Upper lobe of left lung (tissue), 4 donors: ENCODE measurements around the gene RNF13.

Experiments
- CTCF ChIP-seq, 6 experiments: fragments of 450-650 bp in 4 of 6; fragments of 200-600 bp in 2 of 6; sonication (generic) in 2 of 6; IDR thresholded peaks; one replicate each; pipeline ENCODE4 v1.5.1; 2016 to 2019; ENCODE audit warnings: antibody characterized with exemption in 6 of 6
- EP300 ChIP-seq, 4 donors: sonication (generic); formaldehyde crosslinking; IDR thresholded peaks; one replicate each; pipeline ENCODE4 v1.5.1; 2017; ENCODE audit warnings: antibody characterized with exemption in 4 of 4, control low read depth in 2 of 4
- POLR2A ChIP-seq, 4 donors: fragments of 450-650 bp; IDR thresholded peaks; one replicate each; pipeline ENCODE4 v1.5.1; 2016 to 2017; ENCODE audit warnings: antibody characterized with exemption in 4 of 4, mild to moderate bottlenecking in 2 of 4
- POLR2AphosphoS5 ChIP-seq, 2 donors: sonication (generic); formaldehyde crosslinking; IDR thresholded peaks; one replicate each; pipeline ENCODE4 v1.5.1; 2017; ENCODE audit warnings: antibody characterized with exemption in 2 of 2

- no peak for TF ChIP-seq CTCF (IDR thresholded peaks at IDR 0.05)
- TF ChIP-seq POLR2A (IDR thresholded peaks at IDR 0.05): no peak
- no peak for TF ChIP-seq POLR2AphosphoS5 (IDR thresholded peaks at IDR 0.05)
- TF ChIP-seq EP300 (IDR thresholded peaks at IDR 0.05): no peak
Measured at GRCh38 chr3:149816311-149816710, 3.3 kb downstream of the RNF13 start.
